DOHH2 (cell line): ENCODE results near the gene ALG2.

Experiments used
- CTCF ChIP-seq: fragments of 200-600 bp; sonication (generic); IDR thresholded peaks from one replicate; pipeline ENCODE4 v1.5.1; 2014; ENCODE audit warnings: antibody characterized with exemption, mild to moderate bottlenecking, low read depth, low read length; ENCODE audit not compliant: poor library complexity, severe bottlenecking
- EZH2phosphoT487 ChIP-seq: fragments of 200-600 bp; sonication (generic); IDR thresholded peaks from 2 replicates; pipeline ENCODE4 v1.6.1; 2017; ENCODE audit warnings: borderline replicate concordance, mild to moderate bottlenecking, antibody characterized with exemption, low read length, moderate library complexity, mixed read lengths

- TF ChIP-seq CTCF (no peak), EZH2phosphoT487 (no peak)
Observed at GRCh38 chr9:99241106-99241505, 19.4 kb upstream of the ALG2 start.
